Liver (tissue), 9 donors: ENCODE results near the gene CHD8. TPM values are rescaled to one million over a fixed set of nuclear protein-coding genes. Genes with fewer than 3 reads are reported as not detected.

ENCODE experiments used
- DNase-seq: peaks from one replicate; pipeline ENCODE4 v3.0.0-alpha.2; 2017; ENCODE audit warnings: low spot score
- H3K27ac ChIP-seq, 2 donors: one replicate each; pipeline ENCODE4 v1.7.0; 2013; ENCODE audit warnings: inconsistent platforms in 2 of 2, low read length in 2 of 2, control low read depth in 1 of 2, low read depth in 1 of 2, mild to moderate bottlenecking in 1 of 2
- H3K27me3 ChIP-seq, 4 donors: one replicate each; pipeline versions ENCODE4 v1.6.1 to v1.7.0; 2013; ENCODE audit warnings: low read length in 3 of 4, inconsistent platforms in 1 of 4, mild to moderate bottlenecking in 1 of 4, moderate library complexity in 1 of 4; ENCODE audit not compliant: control insufficient read depth in 4 of 4, insufficient read depth in 4 of 4
- H3K36me3 ChIP-seq, 4 donors: one replicate each; pipeline versions ENCODE4 v1.6.1 to v1.7.0; 2013; ENCODE audit warnings: low read length in 3 of 4, mild to moderate bottlenecking in 3 of 4, low read depth in 1 of 4, moderate library complexity in 1 of 4; ENCODE audit not compliant: control insufficient read depth in 4 of 4, insufficient read depth in 3 of 4
- H3K4me1 ChIP-seq, 4 donors: one replicate each; pipeline versions ENCODE4 v1.6.1 to v1.7.0; 2013; ENCODE audit warnings: low read length in 3 of 4, mild to moderate bottlenecking in 3 of 4, moderate library complexity in 1 of 4; ENCODE audit not compliant: control insufficient read depth in 4 of 4, insufficient read depth in 4 of 4
- H3K4me3 ChIP-seq, 3 donors: one replicate each; pipeline versions ENCODE4 v1.6.1 to v1.7.0; 2013; ENCODE audit warnings: low read length in 3 of 3, control low read depth in 1 of 3, low read depth in 1 of 3, mild to moderate bottlenecking in 1 of 3
- H3K9ac ChIP-seq, 2 donors: one replicate each; pipeline ENCODE4 v1.7.0; 2013; ENCODE audit warnings: low read length in 2 of 2, mild to moderate bottlenecking in 2 of 2, moderate library complexity in 2 of 2, control low read depth in 1 of 2, low read depth in 1 of 2
- H3K9me3 ChIP-seq, 4 donors: one replicate each; pipeline versions ENCODE4 v1.6.1 to v1.7.0; 2013; ENCODE audit warnings: low read length in 3 of 4; ENCODE audit not compliant: control insufficient read depth in 4 of 4
- ATF3 ChIP-seq: IDR thresholded peaks from 2 replicates; pipeline ENCODE4 v1.6.1; 2016; ENCODE audit warnings: antibody characterized with exemption
- CTCF ChIP-seq: fragments of 150-350 bp; IDR thresholded peaks from 2 replicates; pipeline ENCODE4 v1.5.1; 2017; ENCODE audit warnings: improper control_type of control experiment, low read depth, low read length; ENCODE audit not compliant: missing input control
- EGR1 ChIP-seq, 2 donors: IDR thresholded peaks; 2 replicates each; pipeline ENCODE4 v1.6.1; 2016 to 2018; ENCODE audit warnings: antibody characterized with exemption in 2 of 2, low read depth in 2 of 2
- FOXA2 ChIP-seq: IDR thresholded peaks from 2 replicates; pipeline ENCODE4 v1.6.1; 2016; ENCODE audit warnings: antibody characterized with exemption
- GABPA ChIP-seq, 2 donors: IDR thresholded peaks in 1 of 2; conservative IDR thresholded peaks in 1 of 2; 2 replicates each; pipeline ENCODE4 v1.6.1; 2016; ENCODE audit warnings: antibody characterized with exemption in 2 of 2, mild to moderate bottlenecking in 1 of 2, moderate library complexity in 1 of 2
- HNF4A ChIP-seq, 2 donors: conservative IDR thresholded peaks; 2 replicates each; pipeline ENCODE4 v1.6.1; 2016; ENCODE audit warnings: antibody characterized with exemption in 2 of 2, mild to moderate bottlenecking in 2 of 2
- HNF4G ChIP-seq: IDR thresholded peaks from 2 replicates; pipeline ENCODE4 v1.6.1; 2016; ENCODE audit warnings: antibody characterized with exemption
- JUND ChIP-seq, 2 donors: IDR thresholded peaks; 2 replicates each; pipeline ENCODE4 v1.6.1; 2016; ENCODE audit warnings: antibody characterized with exemption in 2 of 2
- MAX ChIP-seq: IDR thresholded peaks from 2 replicates; pipeline ENCODE4 v1.6.1; 2016; ENCODE audit warnings: antibody characterized with exemption
- NR2F2 ChIP-seq: IDR thresholded peaks from 2 replicates; pipeline ENCODE4 v1.6.1; 2016; ENCODE audit warnings: antibody characterized with exemption
- RAD21 ChIP-seq, 2 donors: IDR thresholded peaks; 2 replicates each; pipeline ENCODE4 v1.6.1; 2016; ENCODE audit warnings: antibody characterized with exemption in 2 of 2, mild to moderate bottlenecking in 2 of 2
- REST ChIP-seq: IDR thresholded peaks from 2 replicates; pipeline ENCODE4 v1.6.1; 2016; ENCODE audit warnings: antibody characterized with exemption, mild to moderate bottlenecking
- RXRA ChIP-seq, 2 donors: IDR thresholded peaks; 2 replicates each; pipeline ENCODE4 v1.6.1; 2017 to 2018; ENCODE audit warnings: antibody characterized with exemption in 2 of 2, mild to moderate bottlenecking in 1 of 2
- SP1 ChIP-seq: IDR thresholded peaks from 2 replicates; pipeline ENCODE4 v1.6.1; 2018; ENCODE audit warnings: antibody characterized with exemption, mild to moderate bottlenecking
- TAF1 ChIP-seq: conservative IDR thresholded peaks from 2 replicates; pipeline ENCODE4 v1.6.1; 2016; ENCODE audit warnings: antibody characterized with exemption, mild to moderate bottlenecking
- YY1 ChIP-seq: IDR thresholded peaks from 2 replicates; pipeline ENCODE4 v1.6.1; 2016; ENCODE audit warnings: antibody characterized with exemption, mild to moderate bottlenecking
- ZBTB33 ChIP-seq: IDR thresholded peaks from 2 replicates; pipeline ENCODE4 v1.6.1; 2016; ENCODE audit warnings: antibody characterized with exemption
- WGBS: extraction: QIAGEN DNeasy Blood & Tissue Kit; methylation state at CpG from one replicate; pipeline ENCODE4 v1.1.7; 2013; 5-methylcytosine and 5-hydroxymethylcytosine counted together
- polyA plus RNA-seq, 2 donors: library from polyadenylated mRNA; stranded (reverse) in 1 of 2; unstranded in 1 of 2; fragments of 200-250 nt in 1 of 2; fragments of >200 nt in 1 of 2; fragmentation: Nextera tagmentation in 1 of 2; extraction: Ambion mirVana in 1 of 2; gene quantifications; one replicate each; pipeline versions ENCODE4 v1.2.1 to v1.2.3, GENCODE V29; 2013 to 2015
- total RNA-seq, 2 donors: library from RNA; depleted of rRNA; stranded (reverse); fragments of >200 nt; gene quantifications; one replicate each; pipeline ENCODE4 v1.2.3, GENCODE V29; 2014
- donor health status: healthy.
- donor health status: healthy.
- donor health status: healthy.
- donor health status: healthy.
- donor health status: healthy.

CHD8 gene
- total and polyA plus RNA-seq, 4 donors, result 9.6 to 29.5 (median 19.2) TPM

GRCh38 chr14:21395450-21395849 lies 60.5 kb downstream of the CHD8 start:
- 1% methylated on average over 1 of the region's 1 CpG for WGBS
- peaks cover 34 to 93% (median 80%) of the 10 kb centered on the region in 4 donors for H3K36me3 ChIP-seq

GRCh38 chr14:21385188-21385904 lies 70.6 kb downstream of the CHD8 start:
- no peak overlapping the region for H3K9ac ChIP-seq

More at GRCh38 chr14:21395450-21395849, 60.5 kb downstream of the CHD8 start:
- H3K9me3 ChIP-seq, result no peaks in the 10 kb centered on the region
- H3K4me3 ChIP-seq, result no peak overlapping the region
- H3K27ac ChIP-seq, result no peak overlapping the region
- no peak overlapping the region for H3K9ac ChIP-seq
- no peaks in the 10 kb centered on the region for H3K27me3 ChIP-seq
- DNase-seq, result no peak
- TF ChIP-seq RAD21 (IDR thresholded peaks at IDR 0.05) (peak in 1 of 2 donors; percentile 7), ATF3 (no peak)
- H3K4me1 ChIP-seq, result no peaks in the 10 kb centered on the region

More at GRCh38 chr14:21385188-21385904, 70.6 kb downstream of the CHD8 start:
- Histone ChIP-seq H3K27ac (peak overlapping the region in 1 of 2 donors; percentile 87), H3K4me1 (peaks cover 0 to 23% (median 17%) of the 10 kb centered on the region in 4 donors), H3K9me3 (no peaks in the 10 kb centered on the region), H3K27me3 (no peaks in the 10 kb centered on the region), H3K4me3 (no peak overlapping the region), H3K36me3 (peaks cover 0 to 25% (median 13%) of the 10 kb centered on the region in 4 donors)
- TF ChIP-seq RAD21 (IDR thresholded peaks at IDR 0.05) (no peak), EGR1 (IDR thresholded peaks at IDR 0.05; ENCODE audit: low read depth in 2 of 2) (no peak), JUND (IDR thresholded peaks at IDR 0.05) (no peak), FOXA2 (no peak), YY1 (no peak), NR2F2 (no peak), HNF4A (conservative IDR thresholded peaks at IDR 0.05) (no peak), CTCF (no peak), GABPA (IDR thresholded peaks at IDR 0.05 in 1 of 2, conservative IDR thresholded peaks at IDR 0.05 in 1 of 2) (no peak), SP1 (no peak), REST (no peak), TAF1 (no peak), RXRA (IDR thresholded peaks at IDR 0.05) (no peak), ZBTB33 (no peak), HNF4G (no peak), MAX (no peak)
- DNase-seq, result no peak
- 88% methylated on average over 7 of the region's 7 CpGs for WGBS
